ENCODE data around the gene BCAR3.

BCAR3 gene

DNA sequence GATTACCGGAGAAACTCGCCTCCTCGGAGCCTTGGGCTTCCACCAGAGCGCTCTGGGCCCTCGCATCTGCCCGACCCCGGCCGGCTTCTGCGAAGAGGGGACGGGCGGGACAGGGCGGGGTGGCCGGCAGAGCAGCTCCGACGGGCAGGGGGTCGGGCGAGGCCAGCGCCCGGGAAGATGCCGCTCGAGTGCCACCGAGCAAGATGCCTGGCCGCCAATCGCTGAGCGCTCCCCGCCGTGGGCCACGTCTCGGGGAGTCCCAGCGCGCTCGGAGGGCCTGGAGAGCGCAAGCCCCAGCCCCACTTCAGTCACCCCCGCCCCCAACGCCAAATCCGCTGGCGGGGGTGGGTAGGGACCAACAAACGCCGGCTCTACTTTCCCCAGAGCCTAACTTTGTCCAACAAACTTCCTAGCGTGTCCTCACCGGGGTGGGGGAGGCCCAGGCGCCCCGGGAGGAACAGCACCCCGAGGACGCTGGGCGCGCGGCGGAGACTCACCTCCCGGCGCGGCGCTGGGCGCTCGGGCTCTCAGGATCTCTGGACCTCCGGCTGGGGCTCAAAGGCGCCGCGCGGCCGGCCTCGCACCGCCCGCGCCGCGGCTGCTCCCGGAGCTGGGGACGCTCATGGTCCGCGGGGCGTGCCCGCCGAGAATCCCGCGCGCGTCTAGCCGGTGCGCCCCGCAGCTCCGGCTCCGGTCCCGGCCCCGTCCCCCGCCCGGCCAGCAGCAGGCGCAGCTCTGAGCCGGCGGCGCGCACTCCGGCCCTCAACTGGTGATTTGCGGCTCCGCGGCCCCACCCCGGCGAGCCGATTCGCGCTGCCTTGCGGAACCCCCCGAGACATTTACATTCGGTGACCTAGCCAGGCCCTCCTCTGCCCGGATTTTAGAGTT lies at the start of gene BCAR3:
TSS of gene BCAR3 (minus strand) at position 737 of the 888 bp plus-strand sequence. CDS start 6,907 bp downstream, outside the sequence.
- DNase-seq (ENCODE audit: low spot score) = no peak

DNA sequence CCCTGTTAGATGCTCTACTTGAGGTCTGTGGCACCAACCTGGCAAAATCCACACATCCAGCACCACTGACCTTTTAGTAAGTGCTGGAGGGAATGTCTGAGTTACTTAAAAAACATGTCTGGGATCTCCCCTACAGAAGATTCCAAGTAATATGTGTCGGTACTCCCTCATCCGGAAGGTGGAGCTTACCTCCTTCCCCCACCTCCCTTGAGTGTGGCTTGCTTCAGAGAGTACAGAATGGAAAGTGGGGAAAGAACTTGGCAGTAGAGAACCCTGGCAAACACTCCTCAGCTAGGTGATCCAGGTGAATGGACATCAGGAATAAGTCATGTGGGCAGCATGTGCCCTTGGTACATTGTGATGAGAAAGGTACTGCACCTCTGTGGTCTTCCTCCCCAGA lies 49.0 kb upstream of the BCAR3 start:
- no peak for DNase-seq (ENCODE audit: low spot score)

DNA sequence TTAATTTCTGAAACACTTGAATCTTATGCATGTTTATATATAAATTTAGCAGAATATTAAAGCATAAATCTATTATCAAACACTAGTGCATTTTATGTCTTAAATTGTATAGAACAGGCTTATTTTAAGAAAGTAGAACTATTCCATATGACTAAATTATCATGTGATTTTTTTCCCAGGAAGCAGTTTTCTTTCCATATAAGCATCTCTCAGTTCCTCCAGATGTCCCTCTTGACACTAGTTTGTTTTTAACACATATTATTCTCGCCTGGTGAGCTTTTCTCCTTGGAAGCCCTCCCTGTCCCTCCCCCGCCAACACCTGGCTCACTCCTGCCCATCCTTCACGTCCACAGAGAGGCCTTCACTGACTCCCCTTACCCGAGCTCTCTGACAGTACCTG lies 48.3 kb upstream of the BCAR3 start:
- no peak for DNase-seq (ENCODE audit: low spot score)

DNA sequence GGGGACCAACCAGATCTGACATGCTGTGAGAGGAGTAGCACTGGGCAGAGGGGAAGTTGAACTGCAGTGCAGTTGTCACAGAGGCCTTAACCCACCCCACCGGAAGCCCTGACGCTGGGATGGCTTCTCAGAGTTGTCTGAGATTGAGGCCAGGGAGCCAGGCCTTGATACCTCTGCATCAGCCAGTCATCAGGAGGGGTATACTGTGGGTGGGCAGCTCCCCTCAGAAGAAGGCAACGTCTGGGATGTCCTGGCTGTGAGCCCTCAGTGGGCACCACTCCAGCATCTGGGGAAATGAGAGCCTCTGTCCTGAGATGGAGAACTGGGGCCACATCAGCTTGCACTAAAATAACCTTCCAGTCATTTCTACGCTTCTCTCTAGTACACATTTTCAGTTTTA lies 47.9 kb upstream of the BCAR3 start:
- no peak for DNase-seq (ENCODE audit: low spot score)

DNA sequence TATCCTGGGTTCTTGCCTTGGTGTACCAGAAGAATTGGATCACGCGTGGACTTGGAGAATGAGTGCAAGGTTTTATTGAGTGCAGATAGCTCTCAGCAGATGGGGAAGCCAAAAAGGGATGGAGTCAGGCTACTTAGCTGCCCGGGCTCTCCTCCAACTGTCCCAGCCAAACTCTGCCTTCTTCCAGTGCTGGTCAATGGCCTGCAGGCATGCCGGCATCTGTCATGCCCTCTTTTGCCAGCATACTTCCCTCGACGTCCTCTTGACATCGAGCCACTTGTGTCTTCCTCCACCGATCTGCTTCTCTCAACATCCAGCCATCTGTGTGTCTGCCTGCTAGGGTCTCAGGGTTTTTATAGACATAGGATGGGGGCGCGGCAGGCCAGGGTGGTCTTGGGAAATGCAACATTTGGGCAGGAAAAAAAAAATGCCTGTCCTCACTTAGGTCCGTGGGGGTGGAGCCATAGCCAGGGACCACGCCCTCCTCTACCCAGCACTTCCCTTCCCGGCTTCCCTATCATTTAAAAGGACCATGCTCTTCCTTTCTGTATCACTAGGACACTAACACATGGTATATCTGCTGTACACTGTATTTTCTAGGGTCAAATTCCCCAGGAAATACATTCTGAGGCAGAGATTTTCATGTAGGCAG lies 47.0 kb upstream of the BCAR3 start:
- DNase-seq (ENCODE audit: low spot score) = no peak

DNA sequence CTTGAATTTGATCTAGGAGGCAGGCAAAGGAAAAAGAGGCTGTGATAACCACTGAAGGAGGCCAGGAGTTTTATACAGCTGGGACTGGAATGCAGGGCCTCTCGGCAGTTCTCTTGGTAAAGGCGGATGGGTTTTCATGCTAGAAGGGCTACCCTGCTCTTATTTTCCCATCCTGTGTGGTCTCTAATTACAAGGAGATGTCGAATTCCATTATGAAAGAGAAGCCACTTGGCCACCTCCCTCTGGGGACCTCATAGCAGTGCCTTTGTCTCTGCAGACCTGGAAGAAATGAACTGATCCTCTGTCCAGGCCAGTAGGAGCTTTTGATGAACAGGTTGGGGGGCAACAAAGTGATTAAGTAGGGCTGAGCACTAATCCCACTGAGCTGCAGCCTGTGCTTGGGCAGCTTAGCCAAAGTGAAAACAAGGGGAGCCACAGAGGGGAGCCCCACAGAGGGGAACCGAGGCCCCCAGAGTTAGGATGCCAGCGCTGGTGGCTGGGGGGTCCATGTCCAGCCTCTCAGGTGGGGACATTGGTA lies 42.2 kb upstream of the BCAR3 start:
- peak; percentile 13 for DNase-seq (ENCODE audit: low spot score)

DNA sequence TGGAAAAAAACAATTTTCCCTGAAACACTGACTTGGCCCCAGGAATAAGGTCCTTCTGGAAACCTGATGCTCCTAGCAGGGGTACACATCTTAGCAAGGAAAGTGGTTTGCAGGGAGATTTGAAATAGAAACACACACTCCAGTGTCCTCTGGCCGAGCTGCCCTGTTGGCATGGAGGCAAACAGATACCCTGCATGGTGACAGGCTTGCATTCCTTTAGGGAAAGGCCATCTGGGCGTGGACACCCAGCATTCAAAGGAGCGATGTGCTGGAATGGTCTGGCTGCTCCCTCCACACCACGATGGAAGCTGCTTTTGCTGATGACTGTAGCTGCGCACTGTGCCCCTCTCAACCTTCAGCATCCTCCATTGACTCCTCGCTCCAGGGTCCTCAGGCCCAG lies 41.5 kb upstream of the BCAR3 start:
- DNase-seq (ENCODE audit: low spot score) = peak; percentile 78

DNA sequence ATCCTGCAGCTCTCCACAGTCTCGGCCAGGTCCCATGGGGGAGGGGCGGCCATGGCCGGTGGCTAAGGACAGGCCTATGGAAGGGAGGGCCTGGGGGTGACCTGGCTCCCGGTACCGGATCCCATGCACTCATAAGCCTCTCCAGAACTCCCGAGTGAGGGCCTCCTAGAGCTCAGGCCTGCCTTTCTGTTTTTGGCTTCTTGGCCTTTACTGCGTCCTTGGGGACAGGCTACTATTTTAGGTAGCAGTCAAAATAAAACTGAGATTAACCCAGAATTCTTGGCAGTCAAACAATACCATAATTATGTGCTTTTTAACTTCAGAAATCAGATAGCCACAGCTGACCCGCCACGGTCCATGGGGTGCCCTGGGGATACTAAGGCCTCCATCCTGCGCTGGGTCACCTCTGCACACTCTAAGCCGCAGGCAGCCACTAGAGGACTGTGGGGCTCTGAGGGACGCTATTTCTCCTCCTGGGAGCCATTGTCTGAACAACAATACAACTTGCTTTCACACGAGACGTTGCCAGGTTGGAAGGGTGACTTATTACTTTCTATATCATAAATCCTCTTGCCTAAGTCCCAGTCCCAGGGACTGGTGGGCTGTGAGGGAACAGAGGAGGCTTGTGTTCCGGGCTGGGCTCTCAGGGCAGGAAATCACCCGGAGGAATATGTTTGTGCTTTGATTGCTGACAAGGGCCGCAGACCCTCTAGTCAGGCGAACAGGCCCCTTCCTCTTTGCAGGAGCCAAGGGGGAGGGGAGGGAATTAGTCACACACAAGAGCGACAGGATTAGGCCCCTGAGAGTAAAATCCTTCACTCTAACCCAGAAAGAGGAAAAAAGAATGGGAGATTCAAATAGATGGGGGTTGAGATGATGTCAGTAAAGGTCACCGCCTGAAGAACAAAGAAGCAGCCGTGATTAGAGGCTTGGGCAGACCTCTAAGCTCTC lies 40.7 kb upstream of the BCAR3 start:
- DNase-seq (ENCODE audit: low spot score) = peak; percentile 20

DNA sequence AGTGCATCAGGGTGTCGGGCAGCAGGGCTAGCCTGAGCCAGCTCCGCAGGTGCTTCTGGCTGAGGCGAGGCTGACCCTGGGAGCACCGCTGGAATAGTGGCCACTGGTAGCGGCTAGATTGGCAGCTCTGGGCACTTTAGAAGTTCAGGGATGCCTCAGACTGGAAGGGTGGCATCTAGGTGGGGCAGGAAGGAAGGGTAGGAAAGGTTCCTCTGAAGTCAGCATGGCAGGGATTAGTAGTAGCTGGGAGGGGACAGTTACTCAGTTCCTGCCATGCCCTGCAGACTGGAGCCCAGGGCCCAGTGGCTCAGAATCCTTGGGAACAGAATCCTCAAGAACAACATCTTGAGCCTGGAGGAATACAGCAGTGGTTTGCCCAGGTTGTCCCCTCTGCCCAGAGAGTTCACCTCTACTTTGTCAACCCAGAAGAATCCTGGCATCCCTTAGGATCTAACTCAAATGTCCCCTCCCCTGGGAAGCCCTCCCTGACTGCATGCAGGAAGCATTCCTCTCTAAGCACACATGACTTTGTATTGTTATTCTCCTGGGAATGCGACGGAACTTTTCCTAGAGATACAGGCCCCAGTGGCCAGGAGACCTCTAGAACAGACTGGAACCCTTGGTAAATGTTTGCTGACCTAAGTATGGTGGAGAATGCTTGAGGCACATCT lies 39.5 kb upstream of the BCAR3 start:
- DNase-seq (ENCODE audit: low spot score) = peak; percentile 66

DNA sequence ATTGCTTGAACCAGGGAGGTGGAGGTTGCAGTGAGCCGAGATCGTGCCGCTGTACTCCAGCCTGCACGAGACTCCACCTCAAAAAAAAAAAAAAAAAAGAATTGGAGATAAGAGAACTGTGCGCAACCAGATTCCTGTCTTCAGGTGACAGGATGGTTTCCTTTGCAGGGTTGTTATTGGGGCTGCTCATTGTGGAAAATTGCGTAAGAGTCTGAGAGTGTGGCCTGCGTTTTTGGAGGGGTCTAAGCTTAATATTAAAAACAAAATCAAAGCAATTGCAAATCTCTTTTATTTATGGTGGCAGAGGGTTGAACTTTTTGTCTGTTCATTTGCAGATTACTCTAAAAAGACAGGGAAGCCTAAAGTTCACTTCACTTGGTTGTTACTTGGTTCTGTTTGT lies 36.0 kb upstream of the BCAR3 start:
- DNase-seq (ENCODE audit: low spot score) = no peak

DNA sequence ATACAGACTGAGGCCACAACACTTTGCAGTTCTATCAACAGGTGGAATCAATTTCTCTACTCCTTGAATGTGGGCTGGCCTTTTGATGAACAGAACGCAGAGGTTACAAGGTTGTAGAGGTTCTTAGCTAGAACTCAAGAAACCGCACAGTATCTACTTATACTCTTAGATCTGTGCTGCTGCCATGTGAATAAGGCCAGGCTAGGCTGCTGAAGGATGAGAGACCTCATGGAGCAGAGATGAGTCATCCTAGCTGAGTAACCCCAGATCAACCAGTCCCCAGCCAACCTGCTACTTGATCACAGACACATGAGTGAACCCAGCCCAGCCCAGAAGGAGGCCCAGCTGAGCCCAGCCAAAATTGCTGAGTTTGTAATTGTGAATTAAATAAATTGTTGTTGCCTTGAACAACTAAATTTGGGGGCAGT lies 35.3 kb upstream of the BCAR3 start:
- peak; percentile 33 for DNase-seq (ENCODE audit: low spot score)

DNA sequence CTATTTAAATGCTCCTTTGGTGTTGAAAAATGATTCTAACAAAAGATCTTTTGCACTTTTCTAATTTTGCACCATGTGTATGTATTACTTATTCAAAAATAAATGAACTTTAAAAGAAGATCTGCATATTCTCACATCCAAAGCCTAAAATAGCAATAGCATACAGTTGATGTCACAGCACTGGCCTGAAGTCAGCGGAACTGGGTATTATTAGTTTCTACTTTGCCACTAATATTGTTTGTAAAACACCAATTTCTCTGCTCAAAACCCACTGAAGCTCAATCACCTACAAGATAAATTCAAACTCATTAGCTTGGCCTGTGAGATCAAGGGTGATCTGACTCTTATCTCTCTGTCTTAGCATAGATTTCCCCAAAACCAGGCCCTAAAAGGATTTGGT lies 34.5 kb upstream of the BCAR3 start:
- DNase-seq (ENCODE audit: low spot score) = no peak

DNA sequence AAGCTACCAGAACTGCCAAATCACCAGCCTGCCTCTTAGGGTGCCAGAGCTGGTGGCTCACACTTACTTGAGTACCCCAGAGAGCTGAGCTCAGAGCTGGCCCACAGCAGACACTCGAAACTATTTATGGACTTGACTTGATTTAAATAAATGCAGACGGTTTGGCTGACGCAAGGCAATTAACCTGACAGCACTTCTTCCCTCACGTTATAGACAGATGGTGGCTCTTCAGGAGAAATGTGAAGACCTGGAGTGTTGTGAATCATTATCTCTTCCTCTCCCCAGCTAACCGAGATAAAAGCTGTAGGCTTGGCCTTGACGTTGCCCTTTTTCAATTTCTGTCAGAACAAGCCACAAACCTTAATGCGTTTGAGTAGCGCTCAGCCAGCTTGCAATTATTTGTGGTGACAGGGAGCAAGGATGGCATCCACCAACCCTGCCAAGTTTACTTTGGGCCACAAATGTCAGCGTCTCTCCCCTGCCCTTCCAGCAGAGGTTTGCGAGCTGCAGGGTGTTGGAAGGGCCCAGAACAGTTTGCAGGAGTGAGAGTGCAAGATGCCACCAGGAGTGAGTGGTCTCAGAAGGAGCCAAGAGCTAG lies 34.0 kb upstream of the BCAR3 start:
- no peak for DNase-seq (ENCODE audit: low spot score)

DNA sequence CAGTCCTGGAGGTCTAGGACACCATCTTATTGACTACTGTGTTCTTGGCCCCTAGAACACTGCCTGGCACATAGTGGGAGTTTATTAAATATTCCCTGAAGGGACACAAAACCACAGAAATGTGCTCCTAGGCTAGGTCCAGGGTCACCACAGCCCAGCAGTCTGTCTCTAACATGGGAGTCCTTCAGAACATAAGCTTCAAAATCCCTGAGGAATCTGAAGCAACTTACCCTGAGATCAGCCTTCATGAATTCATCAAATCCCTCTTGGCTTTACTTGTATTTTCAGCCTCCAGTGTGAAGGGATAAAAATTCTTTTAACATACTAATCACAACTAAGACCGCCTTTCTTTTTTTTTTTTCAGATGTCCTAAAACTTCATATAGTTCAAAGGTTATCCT lies 32.7 kb upstream of the BCAR3 start:
- DNase-seq (ENCODE audit: low spot score) = no peak

DNA sequence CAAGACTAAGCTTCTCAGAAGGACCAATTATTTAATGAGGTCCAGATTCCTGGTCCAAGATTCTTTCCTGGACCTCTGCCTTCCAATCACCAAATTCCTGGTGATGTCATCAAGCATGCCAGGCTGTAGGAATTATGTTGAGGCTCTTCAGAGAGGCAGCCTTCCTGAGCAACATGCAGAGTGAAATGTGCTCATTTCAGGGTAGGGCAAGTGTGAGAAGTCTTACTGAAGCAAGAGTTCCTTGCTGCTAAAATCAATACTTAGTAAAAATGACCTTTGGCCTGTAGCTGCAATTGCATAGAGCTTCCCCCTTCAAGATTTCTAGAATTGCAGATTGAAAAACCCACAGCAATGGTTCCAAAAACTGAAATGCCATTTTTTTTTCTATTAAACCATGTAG lies 31.7 kb upstream of the BCAR3 start:
- DNase-seq (ENCODE audit: low spot score) = no peak

DNA sequence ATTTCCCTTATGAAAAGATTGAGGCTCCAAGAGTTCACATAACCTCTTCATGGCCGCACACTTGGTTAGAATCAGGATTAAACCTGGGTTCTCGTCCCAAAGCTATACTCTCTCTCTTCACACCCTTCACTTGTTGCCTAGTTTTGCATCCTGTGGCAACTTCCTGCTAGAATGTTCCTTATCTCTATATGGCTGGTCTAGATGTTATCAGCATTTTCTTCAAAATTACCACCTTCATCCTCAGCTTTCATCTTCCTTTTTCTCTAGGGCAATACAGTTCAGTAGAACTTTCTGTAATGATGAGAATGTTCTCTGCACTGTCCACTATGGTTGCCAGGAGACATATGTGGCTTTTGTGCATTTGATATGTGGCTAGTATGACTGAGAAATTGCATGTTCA lies 31.1 kb upstream of the BCAR3 start:
- no peak for DNase-seq (ENCODE audit: low spot score)

DNA sequence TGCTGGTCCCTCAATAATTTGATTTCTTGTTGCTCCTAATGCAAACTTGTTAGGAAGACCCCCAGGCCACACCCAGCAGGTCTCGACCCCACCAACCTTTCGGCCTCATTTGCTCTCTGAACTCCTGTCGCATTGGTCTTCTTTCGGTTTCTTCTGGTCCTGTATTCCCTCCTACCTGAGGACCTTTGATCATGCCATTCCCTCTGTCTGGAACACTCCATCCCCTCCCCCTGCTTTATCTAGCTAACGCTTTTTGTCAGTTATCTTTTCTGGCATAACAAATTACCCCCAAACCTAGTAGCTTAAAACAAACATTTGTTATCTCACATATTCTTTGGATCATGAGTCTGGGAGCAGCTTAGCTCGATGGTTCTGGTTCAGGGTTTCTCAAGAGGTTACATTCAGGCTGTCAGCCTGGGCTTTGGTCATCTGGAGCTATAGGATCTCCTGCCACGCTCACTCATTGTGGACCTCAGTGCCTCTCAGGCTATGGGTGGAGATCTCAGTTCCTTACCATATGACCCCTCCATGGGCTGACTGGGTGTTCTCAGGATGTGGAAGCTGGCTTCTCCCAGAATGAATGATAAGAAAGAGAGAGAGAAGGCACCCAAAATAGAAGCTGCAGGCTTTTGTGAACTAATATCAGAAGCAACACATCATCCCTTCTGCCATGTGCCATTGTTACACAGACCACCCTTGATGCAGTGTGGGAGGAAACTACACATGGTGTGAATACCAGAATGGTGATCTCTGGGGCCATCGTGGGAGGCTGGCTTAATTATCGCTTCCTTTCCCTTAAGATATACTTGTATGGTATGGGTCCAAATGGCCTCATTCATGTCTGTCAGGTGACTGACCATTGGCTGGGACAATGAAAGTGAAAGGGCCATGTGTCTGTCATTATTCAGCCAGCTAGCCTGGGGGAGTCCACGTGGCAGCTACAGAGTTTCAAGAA lies 29.1 kb upstream of the BCAR3 start:
- DNase-seq (ENCODE audit: low spot score) = no peak

DNA sequence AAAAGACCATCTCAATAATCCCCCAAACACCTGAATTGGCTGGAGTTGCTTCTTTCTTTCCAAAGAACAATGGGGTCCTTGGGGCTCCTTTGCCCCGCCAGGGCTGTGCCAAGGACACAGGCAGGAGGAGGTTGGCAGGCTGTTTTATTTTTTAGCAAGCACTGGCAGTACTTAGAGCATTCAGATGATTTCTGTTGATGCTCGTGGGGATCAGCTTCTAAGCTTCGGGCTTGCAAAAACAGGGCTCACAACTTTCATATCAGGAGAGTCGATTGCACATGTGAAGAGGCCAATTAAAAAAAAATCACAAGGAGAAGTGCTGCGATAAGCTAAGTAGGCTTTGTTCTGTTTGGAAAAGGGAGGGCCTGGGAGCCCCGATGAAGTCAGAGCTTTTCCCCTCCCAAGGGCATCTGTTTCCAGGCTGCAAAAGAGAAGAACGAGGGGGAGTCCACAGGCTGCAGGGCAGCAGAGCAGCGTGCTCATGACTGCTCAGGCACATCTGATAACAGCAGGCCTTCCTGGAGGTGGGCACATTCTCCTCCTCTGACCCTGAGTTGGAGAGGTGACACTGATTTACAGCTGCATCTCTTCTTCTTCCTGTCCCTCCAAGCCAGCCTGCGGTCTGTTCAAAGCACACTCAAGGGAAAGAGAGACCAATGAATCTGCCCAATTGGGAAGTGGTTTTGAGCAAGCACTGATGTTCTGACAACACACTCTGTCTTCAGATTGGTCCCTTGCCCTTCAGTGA lies 27.3 kb upstream of the BCAR3 start:
- no peak for DNase-seq (ENCODE audit: low spot score)

DNA sequence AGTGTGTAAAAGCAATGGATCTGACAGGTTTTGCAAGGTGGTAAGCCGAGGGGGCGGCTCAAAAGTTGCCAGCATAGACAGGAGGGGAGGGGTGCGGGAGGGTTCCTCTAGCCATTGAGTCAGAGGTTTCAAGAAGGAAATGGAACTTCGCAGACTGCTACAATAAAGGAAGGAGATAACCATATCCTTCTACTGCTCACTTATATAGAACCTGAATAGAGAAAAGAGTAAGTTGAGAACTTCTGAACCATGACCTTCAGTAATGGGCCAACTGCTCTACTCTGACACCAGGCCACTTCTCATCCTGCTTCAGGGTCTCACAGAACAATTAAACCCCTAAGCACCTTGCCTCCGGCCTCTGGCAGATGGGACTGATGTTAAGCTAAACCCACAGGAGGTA lies 26.3 kb upstream of the BCAR3 start:
- no peak for DNase-seq (ENCODE audit: low spot score)

All from SW480 (cell line).